Fibroblast of skin of abdomen (primary cell): ENCODE results near the gene ZNF473. TPM values are rescaled to one million over a fixed set of nuclear protein-coding genes. Genes with fewer than 3 reads are reported as not detected.

Source experiments
- DNase-seq: peaks from one replicate; pipeline ENCODE4 v3.0.0-alpha.2; 2013
- polyA plus RNA-seq, 2 experiments: library from polyadenylated mRNA; unstranded; fragments of 120-200 nt; gene quantifications; one replicate each; pipeline ENCODE4 v1.2.1, GENCODE V29; 2013; ENCODE audit not compliant: insufficient read length in 2 of 2

The ZNF473 gene
- 6.1 TPM for polyA plus RNA-seq (2013, experiment 1 of 2; ENCODE audit: insufficient read length)
- 6.0 TPM for polyA plus RNA-seq (2013, experiment 2 of 2; ENCODE audit: insufficient read length)

DNA sequence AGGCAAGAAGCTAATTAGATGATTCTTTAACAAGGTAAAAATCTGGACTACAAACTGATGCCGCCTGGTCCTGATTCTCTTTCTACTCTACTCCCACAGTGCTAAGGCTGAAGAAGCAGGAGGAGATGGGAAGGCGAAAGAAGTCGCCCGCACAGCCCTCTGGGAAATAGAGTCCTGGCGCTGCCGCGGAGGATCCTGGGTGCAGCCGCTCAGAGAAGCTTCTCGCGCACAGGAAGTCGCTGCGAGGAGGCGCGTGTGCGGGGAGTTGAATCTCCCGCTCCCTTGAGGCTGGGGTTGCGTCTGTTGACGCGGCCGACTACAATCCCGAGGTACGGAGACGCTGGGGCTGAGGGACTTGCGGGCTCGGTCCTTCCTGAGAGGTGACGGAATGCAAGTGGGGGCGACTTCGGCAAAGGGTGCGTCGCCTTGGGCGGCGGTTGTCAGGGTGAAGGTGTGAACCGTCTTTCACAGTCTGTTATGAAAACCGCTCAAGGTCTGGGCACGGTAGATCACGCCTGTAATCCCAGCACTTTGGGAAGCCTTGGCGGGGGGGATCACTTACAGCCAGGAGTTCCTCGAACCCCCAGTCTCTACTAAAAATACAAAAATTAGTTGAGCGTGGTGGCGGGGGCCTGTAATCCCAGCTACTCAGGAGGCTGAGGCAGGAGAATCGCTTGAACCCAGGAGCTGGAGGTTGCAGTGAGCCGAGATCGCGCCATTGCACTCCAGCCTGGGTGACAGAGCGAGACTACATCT is at the start of gene ZNF473:
Gene ZNF473 (plus strand): TSS at position 212 of the 756 bp plus-strand sequence. CDS start 5,078 bp downstream, outside the sequence.
- peak; percentile 96 for DNase-seq

GRCh38 chr19:49976496-49976895 is 49.3 kb upstream of the ZNF473 start:
- no peak for DNase-seq

- DNase-seq, result no peak
Measured at GRCh38 chr19:49977076-49977475, 48.7 kb upstream of the ZNF473 start.

- DNase-seq, result no peak
Measured at GRCh38 chr19:49977881-49978280, 47.9 kb upstream of the ZNF473 start.

DNA sequence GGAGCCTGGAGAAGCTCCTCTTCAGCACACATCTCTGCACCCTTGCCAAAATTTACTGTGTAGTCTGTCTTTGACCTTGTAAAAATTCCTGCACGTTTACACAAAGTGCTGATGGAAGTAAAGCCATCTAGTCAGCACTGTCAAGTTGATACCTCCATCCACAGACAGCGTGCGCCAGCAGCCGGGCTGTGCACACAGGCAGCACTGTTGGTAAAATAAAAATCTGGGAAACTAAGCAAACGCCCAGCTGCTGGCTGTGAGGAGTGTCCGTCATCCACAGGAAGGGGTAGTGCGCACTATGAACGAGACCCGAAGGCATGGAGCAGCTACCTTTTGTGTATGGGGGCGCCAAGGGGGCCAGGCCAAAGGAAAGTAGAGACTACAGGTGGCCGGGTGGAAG is 47.5 kb upstream of the ZNF473 start:
- no peak for DNase-seq

- DNase-seq, result no peak
Measured at GRCh38 chr19:49981603-49982593, 43.9 kb upstream of the ZNF473 start.

GRCh38 chr19:49983645-49984229 is 42.1 kb upstream of the ZNF473 start:
- DNase-seq, result peak; percentile 25

- no peak for DNase-seq
Measured at GRCh38 chr19:49984491-49984890, 41.3 kb upstream of the ZNF473 start.

DNA sequence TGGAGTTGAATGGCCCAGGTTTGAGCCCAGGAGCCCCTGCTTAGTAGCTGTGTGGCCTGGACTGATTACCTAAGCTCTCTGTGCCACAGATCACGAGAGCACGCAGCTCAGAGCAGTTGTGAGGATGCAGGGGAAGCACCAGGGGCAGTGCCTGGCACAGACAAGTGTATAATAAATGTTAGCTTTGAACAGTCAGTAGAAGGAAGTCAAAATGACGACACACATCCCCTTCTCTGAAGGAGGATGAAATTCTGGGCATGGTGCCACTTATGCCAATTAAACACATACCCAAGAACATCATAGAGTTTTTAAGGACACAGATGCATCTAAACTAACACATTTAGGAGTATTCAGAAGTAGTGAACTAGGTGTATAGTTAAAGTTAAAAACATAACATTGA is 39.9 kb upstream of the ZNF473 start:
- no peak for DNase-seq

- no peak for DNase-seq
Measured at GRCh38 chr19:49986354-49986753, 39.5 kb upstream of the ZNF473 start.

GRCh38 chr19:49987159-49987698 is 38.6 kb upstream of the ZNF473 start:
- DNase-seq, result peak; percentile 90

DNA sequence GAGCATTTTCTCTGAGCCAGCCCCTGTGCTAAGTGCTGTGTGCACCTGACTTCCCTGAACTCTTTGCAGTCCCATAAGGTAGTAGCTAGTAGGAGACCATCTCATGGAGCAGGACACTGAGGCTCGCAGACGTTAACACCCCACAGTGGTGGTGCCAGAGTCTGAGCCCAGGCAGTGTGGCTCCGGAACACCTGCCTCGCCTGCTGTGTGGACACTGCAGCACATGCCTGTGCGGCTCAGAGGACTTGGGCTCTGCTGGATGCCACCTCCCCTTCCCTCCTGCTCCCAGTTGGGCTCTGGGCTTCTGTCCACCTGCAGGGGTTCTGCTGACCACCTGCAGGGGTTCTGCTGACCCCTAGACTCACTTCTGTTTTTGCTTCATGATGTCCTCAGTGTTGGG is 37.8 kb upstream of the ZNF473 start:
- no peak for DNase-seq

DNA sequence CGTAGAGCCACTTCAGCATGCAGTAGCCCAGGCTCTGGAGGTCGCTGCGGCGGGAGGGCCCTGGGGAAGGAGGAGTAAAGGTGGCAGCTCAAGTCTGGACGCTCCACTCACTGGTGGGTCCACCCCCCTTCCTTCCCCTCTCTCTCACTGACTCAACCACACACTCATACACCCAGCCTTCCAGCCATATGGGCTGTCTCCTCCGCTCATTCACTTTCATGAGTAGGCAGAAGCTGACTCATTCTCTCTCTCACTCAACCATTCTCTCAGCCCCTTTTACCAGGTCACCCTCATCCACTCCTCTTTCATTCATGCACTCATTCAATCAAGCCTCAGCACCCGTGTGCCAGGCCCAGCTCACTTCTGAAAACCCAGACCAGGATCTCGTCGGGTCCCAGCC is 37.4 kb upstream of the ZNF473 start:
- peak; percentile 36 for DNase-seq

- DNase-seq, result no peak
Measured at GRCh38 chr19:49997709-49998108, 28.1 kb upstream of the ZNF473 start.

DNA sequence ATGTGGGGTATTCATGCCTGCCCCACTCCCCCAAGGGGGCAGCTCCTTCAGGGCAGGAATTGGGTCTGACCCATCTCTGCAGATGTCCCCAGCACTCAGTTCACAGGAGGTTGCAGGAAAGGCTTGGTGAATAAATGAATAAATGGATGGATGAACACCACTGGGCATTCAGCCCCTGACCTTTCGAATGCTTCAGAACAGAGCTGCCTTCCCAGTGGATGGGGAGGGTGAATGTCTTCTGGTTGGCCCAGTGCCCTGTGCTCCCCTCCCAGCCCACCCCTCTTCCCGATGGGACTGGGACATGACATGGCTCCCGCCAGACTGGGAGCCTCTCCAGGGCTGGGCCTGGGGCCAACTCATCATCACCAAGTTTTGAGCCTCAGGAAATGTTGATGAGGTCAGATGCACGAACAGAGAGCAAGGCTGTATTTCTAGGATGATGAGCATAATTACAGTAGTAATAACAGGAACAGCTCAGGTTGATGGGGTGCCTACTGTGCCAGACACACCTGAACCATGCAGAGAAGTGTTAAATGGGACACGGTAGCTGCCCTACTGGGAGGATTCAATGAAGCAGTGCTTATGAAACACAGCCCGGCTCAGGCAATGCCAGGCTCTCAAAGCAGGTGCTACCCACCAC is 26.3 kb upstream of the ZNF473 start:
- no peak for DNase-seq

- no peak for DNase-seq
Measured at GRCh38 chr19:50000038-50000840, 25.6 kb upstream of the ZNF473 start.

DNA sequence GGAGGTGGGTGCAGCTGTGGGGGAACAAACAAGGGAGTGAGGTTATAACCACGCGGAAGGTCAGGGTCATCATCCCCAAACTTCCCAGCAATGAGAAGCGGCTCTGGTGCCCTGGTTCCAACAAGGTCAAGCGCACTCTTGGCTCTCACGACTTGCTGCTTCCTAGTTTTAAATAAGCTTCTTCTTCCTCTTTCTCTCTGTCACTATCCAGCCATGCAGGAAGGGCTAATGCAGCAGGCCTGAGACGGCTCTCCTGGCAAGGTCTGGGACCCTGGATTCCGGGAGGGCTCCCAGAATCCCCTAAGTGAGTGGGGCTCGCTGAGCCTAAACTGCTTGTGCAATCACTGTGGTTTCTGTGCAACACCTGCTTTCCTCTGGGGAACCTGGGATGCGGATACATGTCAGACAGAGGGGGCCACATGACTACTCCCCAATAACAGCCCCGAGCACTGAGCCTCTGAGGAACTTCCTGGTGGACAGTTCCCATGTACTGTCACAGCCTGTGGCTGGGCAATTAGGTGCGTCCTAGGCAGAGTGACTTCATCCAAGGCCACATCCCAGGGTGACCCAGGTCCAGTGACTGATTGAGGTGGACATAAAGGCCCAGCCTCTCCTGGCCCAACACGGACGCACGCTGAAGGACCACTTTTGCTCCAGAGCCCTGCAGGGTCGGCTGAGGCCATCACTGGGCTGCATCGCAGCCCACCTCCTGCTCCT is 24.8 kb upstream of the ZNF473 start:
- no peak for DNase-seq

DNA sequence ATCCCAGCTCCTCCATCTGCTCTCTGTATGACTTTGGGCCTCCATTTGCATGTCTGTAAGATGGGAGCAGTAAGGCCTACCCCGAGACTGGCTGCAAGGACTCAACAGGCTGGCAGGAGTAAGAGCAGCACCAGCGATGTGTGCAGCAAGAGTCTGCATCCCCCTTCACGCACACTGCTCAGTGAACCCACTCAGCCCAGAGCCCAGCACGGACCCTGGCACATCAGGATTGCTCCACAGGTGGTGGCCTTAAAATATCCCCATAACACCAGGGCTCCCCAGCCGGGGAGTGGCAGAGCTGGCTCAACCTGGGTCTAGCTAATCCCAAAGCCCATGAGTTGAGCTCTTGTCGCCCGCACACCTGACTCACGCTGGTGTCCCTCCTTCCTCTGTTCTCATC is 24.0 kb upstream of the ZNF473 start:
- DNase-seq, result no peak

GRCh38 chr19:50002386-50002960 is 23.3 kb upstream of the ZNF473 start:
- DNase-seq, result no peak

GRCh38 chr19:50003254-50003788 is 22.5 kb upstream of the ZNF473 start:
- DNase-seq, result no peak
